Naive thymus-derived CD4-positive, alpha-beta T cell (primary cell): ENCODE data around the gene SPACA9. TPM values are rescaled to one million over a fixed set of nuclear protein-coding genes. Genes with fewer than 3 reads are reported as not detected.

Experiments
- ATAC-seq: fragments of 150-1000 bp; cut with Tn5 transposase; 2 replicates; pipeline ENCODE4 v1.10.0; 2021; ENCODE audit warnings: mild to moderate bottlenecking, moderate library complexity
- CTCF ChIA-PET: fragments of 350-600 bp; sonication (Branson Sonifier 250); formaldehyde crosslinking; loops from one replicate; lab custom pipeline; 2021; ENCODE audit warnings: antibody characterized with exemption; lab: Charles Lee
- POLR2A ChIA-PET: fragments of 350-600 bp; sonication (Branson Sonifier 250); formaldehyde crosslinking; loops from one replicate; lab custom pipeline; 2021; ENCODE audit warnings: antibody characterized with exemption, inconsistent platforms; lab: Charles Lee
- DNase-seq, 9 donors: peaks; one replicate each; pipeline versions ENCODE4 v3.0.0 to v3.0.0-alpha.2; 2020 to 2022; ENCODE audit warnings: mixed read lengths in 1 of 9
- H3K27ac ChIP-seq: one replicate; pipeline ENCODE4 v1.7.0; 2013; ENCODE audit warnings: mild to moderate bottlenecking, low read depth, low read length, moderate library complexity
- H3K27me3 ChIP-seq, 2 donors: one replicate each; pipeline ENCODE4 v1.7.0; 2013; ENCODE audit warnings: low read length in 2 of 2, mild to moderate bottlenecking in 2 of 2, moderate library complexity in 2 of 2; ENCODE audit not compliant: control insufficient read depth in 2 of 2, insufficient read depth in 2 of 2
- H3K36me3 ChIP-seq, 3 experiments: 1 replicate in 2 of 3; 2 replicates in 1 of 3; pipeline ENCODE4 v1.7.0; 2013; ENCODE audit warnings: low read length in 3 of 3, mild to moderate bottlenecking in 3 of 3, moderate library complexity in 1 of 3; ENCODE audit not compliant: insufficient read depth in 3 of 3, control insufficient read depth in 2 of 3
- H3K4me1 ChIP-seq, 2 donors: one replicate each; pipeline ENCODE4 v1.7.0; 2013; ENCODE audit warnings: low read length in 2 of 2, mild to moderate bottlenecking in 2 of 2, moderate library complexity in 1 of 2; ENCODE audit not compliant: control insufficient read depth in 2 of 2, insufficient read depth in 2 of 2
- H3K4me3 ChIP-seq: 2 replicates; pipeline ENCODE4 v1.7.0; 2013; ENCODE audit warnings: mild to moderate bottlenecking, low read length
- H3K9me3 ChIP-seq, 3 experiments: 1 replicate in 2 of 3; 2 replicates in 1 of 3; pipeline ENCODE4 v1.7.0; 2013; ENCODE audit warnings: low read length in 3 of 3; ENCODE audit not compliant: control insufficient read depth in 2 of 3
- H3K27ac Mint-ChIP-seq, 9 donors: one replicate each; pipeline ENCODE4 v1.8.0; 2020 to 2022; ENCODE audit warnings: mixed read lengths in 9 of 9, mild to moderate bottlenecking in 8 of 9, moderate library complexity in 5 of 9, inconsistent platforms in 2 of 9
- H3K27me3 Mint-ChIP-seq, 5 donors: one replicate each; pipeline ENCODE4 v1.8.0; 2021 to 2022; ENCODE audit warnings: mixed read lengths in 5 of 5, mild to moderate bottlenecking in 1 of 5
- H3K36me3 Mint-ChIP-seq, 5 donors: one replicate each; pipeline ENCODE4 v1.8.0; 2020 to 2022; ENCODE audit warnings: mixed read lengths in 5 of 5, mild to moderate bottlenecking in 3 of 5, inconsistent platforms in 1 of 5
- H3K4me1 Mint-ChIP-seq, 7 donors: one replicate each; pipeline ENCODE4 v1.8.0; 2020 to 2022; ENCODE audit warnings: mixed read lengths in 7 of 7, mild to moderate bottlenecking in 3 of 7, inconsistent platforms in 1 of 7
- H3K4me3 Mint-ChIP-seq, 10 donors: one replicate each; pipeline ENCODE4 v1.8.0; 2020 to 2022; ENCODE audit warnings: mild to moderate bottlenecking in 10 of 10, mixed read lengths in 10 of 10, moderate library complexity in 6 of 10, inconsistent platforms in 2 of 10
- H3K9me3 Mint-ChIP-seq, 11 donors: one replicate each; pipeline ENCODE4 v1.8.0; 2020 to 2022; ENCODE audit warnings: mixed read lengths in 11 of 11, mild to moderate bottlenecking in 4 of 11, inconsistent platforms in 1 of 11, moderate library complexity in 1 of 11
- intact Hi-C, 2 donors: fragments of 100-400 bp; cut with micrococcal nuclease; formaldehyde crosslinking; loops; one replicate each; pipeline ENCODE4 v1.15.1; 2023
- polyA plus RNA-seq, 2 donors: library from polyadenylated mRNA; unstranded; fragments of 300-500 nt; fragmentation: Illumina TruSeq; gene quantifications; one replicate each; pipeline ENCODE4 v1.2.3, GENCODE V29; 2021
- total RNA-seq, 6 experiments: library from RNA in 5 of 6; stranded (reverse) in 5 of 6; gene quantifications; 1 replicate in 5 of 6; 2 replicates in 1 of 6; pipeline ENCODE4 v1.2.3 and lab custom pipeline; 2021 to 2026

The SPACA9 gene
- total and polyA plus RNA-seq, 7 experiments from 2014 or later, result 0.61 to 3.1 (median 2.2) TPM

DNA sequence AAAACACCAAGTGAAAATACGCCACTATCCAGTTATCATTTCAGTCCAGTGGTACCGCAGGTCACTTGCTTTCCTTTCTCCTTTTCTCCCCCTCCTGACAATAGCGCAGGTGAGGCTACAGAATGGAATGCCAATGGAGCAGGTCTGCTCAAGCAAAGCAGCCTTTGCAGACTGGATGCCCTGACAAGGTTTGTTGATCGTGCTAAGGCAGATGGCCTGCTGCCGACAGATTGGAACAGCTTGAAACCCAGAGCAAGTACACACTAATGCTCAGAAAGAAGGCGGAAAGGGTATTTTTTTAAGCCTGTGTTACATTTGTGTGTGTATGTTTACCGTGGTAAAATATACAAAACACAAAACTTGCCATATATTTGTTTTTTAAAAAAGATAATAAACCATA lies 19.4 kb downstream of the SPACA9 start:
- Mint-ChIP-seq H3K4me3 (no peak overlapping the region), H3K9me3 (no peaks in the 10 kb centered on the region), H3K36me3 (peaks cover 12 to 57% (median 25%) of the 10 kb centered on the region in 5 donors), H3K27ac (peak overlapping the region in 1 of 9 donors; percentile 73), H3K4me1 (peaks cover 0 to 12% (median 5%) of the 10 kb centered on the region in 7 donors), H3K27me3 (no peaks in the 10 kb centered on the region)
- ChIA-PET CTCF (interaction anchor here (0.7 kb wide), 1 partner anchor 93 kb away, joined by 4 read pairs; no protein-coding TSS in a partner anchor), POLR2A (interaction anchor here (0.7 to 1.0 kb wide), 2 partner anchors 7 to 27 kb away, joined by 3 read pairs; no protein-coding TSS in a partner anchor)
- Histone ChIP-seq H3K4me1 (no peaks in the 10 kb centered on the region), H3K27me3 (no peaks in the 10 kb centered on the region), H3K27ac (no peak overlapping the region), H3K9me3 (no peaks in the 10 kb centered on the region), H3K36me3 (peaks cover 12 to 77% (median 33%) of the 10 kb centered on the region in 3 experiments), H3K4me3 (no peak overlapping the region)
- ATAC-seq (no peak), DNase-seq (no peak)
- intact Hi-C loops, result no loop called here

DNA sequence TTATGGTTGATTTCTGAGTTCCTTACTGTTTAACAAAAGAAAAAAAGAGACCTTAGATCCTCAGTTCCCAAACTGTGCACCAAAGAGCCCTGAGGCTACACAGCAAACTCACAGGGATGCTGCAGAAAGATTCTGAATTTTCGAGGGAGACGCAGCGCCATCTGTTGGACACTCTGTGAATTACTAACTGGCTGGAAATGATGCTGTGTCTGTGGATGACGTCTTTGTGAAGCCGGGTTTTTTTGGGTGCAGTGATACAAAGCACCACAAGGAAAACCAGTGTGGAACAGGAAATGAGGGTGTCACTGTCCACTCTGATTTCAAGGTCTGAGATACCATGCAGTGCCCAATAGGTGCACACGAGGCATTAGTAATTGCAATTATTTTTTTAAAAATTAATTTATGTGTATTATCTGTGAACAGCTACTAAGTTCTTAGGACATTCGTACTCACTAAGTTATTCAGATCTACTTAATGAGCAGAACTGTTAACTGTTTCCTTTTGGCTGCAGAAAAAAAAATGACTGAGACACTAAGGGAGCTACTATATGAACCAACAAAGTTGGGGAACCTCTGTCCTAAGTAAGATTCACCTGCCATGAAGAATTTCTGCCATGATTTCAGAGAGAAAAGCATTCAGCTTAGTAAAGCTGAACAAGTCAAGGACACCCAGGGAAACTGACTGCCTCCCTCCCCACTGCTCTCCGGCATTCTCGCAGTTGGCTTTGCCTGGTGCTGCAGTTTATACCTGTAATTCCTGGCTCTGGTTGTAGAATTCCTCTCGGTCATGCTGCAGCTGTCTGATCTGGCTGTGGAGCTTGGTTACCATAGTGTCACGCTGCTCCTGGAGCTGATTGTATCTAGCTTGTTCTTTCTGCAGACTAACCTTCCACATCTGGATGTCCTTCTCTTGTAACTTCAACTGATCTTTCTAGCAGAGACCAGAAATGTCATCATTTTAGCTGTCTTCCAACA lies 23.4 kb downstream of the SPACA9 start:
- H3K36me3 Mint-ChIP-seq, result peaks cover 3 to 60% (median 15%) of the 10 kb centered on the region in 5 donors
- intact Hi-C loops, result loop anchor here (1.0 to 5.0 kb wide), 5 partner anchors 23 to 395 kb away; partner anchors contain the start of genes AK8 (in 2 of the 2) and SPACA9 (in 2 of the 2)
- CTCF ChIA-PET, result interaction anchor here (0.6 to 1.4 kb wide), 9 partner anchors 9 to 541 kb away, joined by 3 to 8 read pairs (median 4); no protein-coding TSS in a partner anchor

DNA sequence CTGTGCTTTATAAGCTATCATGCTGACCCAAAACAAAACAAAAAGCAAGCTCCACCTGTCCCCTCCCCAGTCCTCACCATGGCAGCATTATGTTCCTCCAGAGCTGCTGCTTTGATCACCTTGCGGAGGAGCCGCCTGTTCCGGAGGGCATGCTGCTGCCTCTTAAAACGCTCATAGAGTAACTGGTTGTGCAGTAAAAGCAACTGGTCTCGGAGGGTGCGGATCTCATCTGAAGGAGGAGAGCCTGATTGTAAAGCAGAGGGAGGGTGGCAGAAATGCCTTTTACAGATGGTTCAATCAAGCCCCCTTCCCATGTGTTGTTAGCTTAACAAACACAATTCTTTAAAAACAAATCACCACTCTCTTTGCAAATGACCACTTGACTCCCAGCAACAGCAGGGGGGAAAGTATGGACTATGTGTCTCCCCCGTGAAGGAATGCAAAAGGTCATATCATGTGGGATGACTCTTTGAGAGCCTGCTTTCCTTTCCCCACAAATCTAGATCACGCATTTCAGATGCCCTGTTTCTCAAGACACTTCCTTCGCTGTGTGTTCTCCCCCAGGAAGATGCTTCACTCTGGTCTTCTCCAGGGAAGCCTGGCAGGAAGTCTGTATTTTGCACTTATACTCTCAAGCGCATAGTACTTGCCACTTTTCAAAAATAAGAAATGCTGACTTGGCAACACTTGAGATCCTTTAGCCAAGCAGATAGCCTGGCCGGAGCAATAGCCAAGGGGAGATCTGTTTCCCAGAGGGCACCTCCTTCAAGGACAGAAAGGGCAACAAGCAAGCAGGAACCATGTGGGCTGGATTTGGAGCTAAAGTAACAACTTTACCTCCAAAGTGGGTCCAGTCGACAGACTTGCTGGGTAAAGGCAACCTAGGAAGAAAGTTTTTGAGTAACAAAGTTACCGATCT lies 25.1 kb downstream of the SPACA9 start:
- Mint-ChIP-seq H3K36me3 (peaks cover 0 to 46% (median 13%) of the 10 kb centered on the region in 5 donors), H3K4me1 (peaks cover 0 to 18% (median 12%) of the 10 kb centered on the region in 7 donors)
- CTCF ChIA-PET, result no interaction called here

More for the DNA sequence above, 23.4 kb downstream of the SPACA9 start:
- ATAC-seq, result peak; percentile 100
- H3K27me3 ChIP-seq, result no peaks in the 10 kb centered on the region
- Mint-ChIP-seq H3K27ac (peak overlapping the region in 6 of 9 donors; percentile 23 to 88 (median 60)), H3K4me1 (peaks cover 0 to 10% (median 5%) of the 10 kb centered on the region in 7 donors), H3K27me3 (no peaks in the 10 kb centered on the region), H3K4me3 (no peak overlapping the region), H3K9me3 (no peaks in the 10 kb centered on the region)
- H3K36me3 ChIP-seq, result peaks cover 8 to 75% (median 24%) of the 10 kb centered on the region in 3 experiments
- no peaks in the 10 kb centered on the region for H3K9me3 ChIP-seq
- peak; percentile 55 to 84 (median 79) for DNase-seq
- H3K27ac ChIP-seq, result peak overlapping the region; percentile 8
- H3K4me1 ChIP-seq, result no peaks in the 10 kb centered on the region
- POLR2A ChIA-PET, result no interaction called here
- H3K4me3 ChIP-seq, result no peak overlapping the region

DNA sequence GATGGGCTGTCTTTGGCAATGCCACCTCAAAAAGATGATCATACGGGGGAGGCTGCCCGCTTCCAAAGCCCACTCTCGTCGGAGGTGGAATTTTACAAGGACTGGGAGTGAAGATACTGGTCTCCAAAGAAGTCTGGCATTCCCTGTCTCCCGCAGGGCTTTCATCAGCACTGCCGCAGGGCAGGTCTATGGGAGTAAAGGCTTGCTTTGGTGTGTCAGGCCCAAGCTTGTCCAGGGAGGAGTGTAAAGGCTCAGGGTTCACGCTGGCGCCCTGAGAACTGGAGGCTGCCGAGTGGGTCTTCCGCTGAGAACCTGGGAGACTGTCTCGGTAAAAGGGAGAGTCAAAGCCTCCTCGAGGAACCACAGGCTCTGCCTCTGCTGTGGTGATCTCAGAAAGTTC lies 27.0 kb downstream of the SPACA9 start:
- H3K4me1 Mint-ChIP-seq, result peaks cover 0 to 25% (median 18%) of the 10 kb centered on the region in 7 donors
- ChIA-PET CTCF (interaction anchor here (0.6 kb wide), 1 partner anchor 1727 kb away, joined by 4 read pairs; no protein-coding TSS in a partner anchor), POLR2A (no interaction called here)
- H3K4me3 Mint-ChIP-seq, result no peak overlapping the region
- Histone ChIP-seq H3K4me3 (no peak overlapping the region), H3K36me3 (peaks cover 2 to 54% (median 12%) of the 10 kb centered on the region in 3 experiments), H3K27me3 (no peaks in the 10 kb centered on the region), H3K4me1 (peaks cover 9 to 13% of the 10 kb centered on the region in 2 donors), H3K27ac (no peak overlapping the region), H3K9me3 (no peaks in the 10 kb centered on the region)
- H3K9me3 Mint-ChIP-seq, result no peaks in the 10 kb centered on the region
- H3K36me3 Mint-ChIP-seq, result peaks cover 0 to 40% (median 14%) of the 10 kb centered on the region in 5 donors
- intact Hi-C loops, result no loop called here
- DNase-seq (no peak), ATAC-seq (no peak)
- no peaks in the 10 kb centered on the region for H3K27me3 Mint-ChIP-seq
- no peak overlapping the region for H3K27ac Mint-ChIP-seq

More for the DNA sequence above, 25.1 kb downstream of the SPACA9 start:
- Mint-ChIP-seq H3K27me3 (no peaks in the 10 kb centered on the region), H3K9me3 (no peaks in the 10 kb centered on the region), H3K4me3 (no peak overlapping the region), H3K27ac (peak overlapping the region in 4 of 9 donors; percentile 23 to 78 (median 44))
- intact Hi-C loops, result loop anchor here (2.0 to 5.0 kb wide), 3 partner anchors 25 to 397 kb away; partner anchors contain the start of genes AK8 (in 1 of the 2) and SPACA9 (in 1 of the 2)
- ATAC-seq (no peak), DNase-seq (no peak)
- H3K4me1 ChIP-seq, result peaks cover 5 to 11% of the 10 kb centered on the region in 2 donors
- no peak overlapping the region for H3K27ac ChIP-seq
- no peaks in the 10 kb centered on the region for H3K27me3 ChIP-seq
- H3K36me3 ChIP-seq, result peaks cover 8 to 59% (median 22%) of the 10 kb centered on the region in 3 experiments
- POLR2A ChIA-PET, result interaction anchor here (1.3 kb wide), 1 partner anchor 41 kb away, joined by 4 read pairs; the partner anchor contains the start of gene TSC1
- H3K4me3 ChIP-seq, result no peak overlapping the region
- no peaks in the 10 kb centered on the region for H3K9me3 ChIP-seq

GRCh38 chr9:132908635-132909034 lies 29.9 kb downstream of the SPACA9 start:
- H3K36me3 Mint-ChIP-seq, result peaks cover 13 to 40% (median 22%) of the 10 kb centered on the region in 5 donors
- peak in 4 of 9 donors; percentile 10 to 38 (median 14) for DNase-seq
- intact Hi-C loops, result no loop called here

More at GRCh38 chr9:132908635-132909034, 29.9 kb downstream of the SPACA9 start:
- Mint-ChIP-seq H3K4me1 (peaks cover 0 to 15% (median 14%) of the 10 kb centered on the region in 7 donors), H3K27ac (peak overlapping the region in 8 of 9 donors; percentile 51 to 85 (median 62)), H3K9me3 (no peaks in the 10 kb centered on the region), H3K27me3 (no peaks in the 10 kb centered on the region), H3K4me3 (peak overlapping the region in 4 of 10 donors; percentile 9 to 32 (median 29))
- H3K36me3 ChIP-seq, result peaks cover 0 to 49% (median 8%) of the 10 kb centered on the region in 3 experiments
- no peak overlapping the region for H3K4me3 ChIP-seq
- H3K27me3 ChIP-seq, result no peaks in the 10 kb centered on the region
- CTCF ChIA-PET, result interaction anchor here (0.6 kb wide), 1 partner anchor 87 kb away, joined by 4 read pairs; no protein-coding TSS in a partner anchor
- no peak overlapping the region for H3K27ac ChIP-seq
- POLR2A ChIA-PET, result no interaction called here
- peak; percentile 69 for ATAC-seq
- H3K9me3 ChIP-seq, result no peaks in the 10 kb centered on the region
- H3K4me1 ChIP-seq, result peaks cover 9 to 13% of the 10 kb centered on the region in 2 donors
